ENCODE measurements around the gene BANP.

BANP gene

DNA sequence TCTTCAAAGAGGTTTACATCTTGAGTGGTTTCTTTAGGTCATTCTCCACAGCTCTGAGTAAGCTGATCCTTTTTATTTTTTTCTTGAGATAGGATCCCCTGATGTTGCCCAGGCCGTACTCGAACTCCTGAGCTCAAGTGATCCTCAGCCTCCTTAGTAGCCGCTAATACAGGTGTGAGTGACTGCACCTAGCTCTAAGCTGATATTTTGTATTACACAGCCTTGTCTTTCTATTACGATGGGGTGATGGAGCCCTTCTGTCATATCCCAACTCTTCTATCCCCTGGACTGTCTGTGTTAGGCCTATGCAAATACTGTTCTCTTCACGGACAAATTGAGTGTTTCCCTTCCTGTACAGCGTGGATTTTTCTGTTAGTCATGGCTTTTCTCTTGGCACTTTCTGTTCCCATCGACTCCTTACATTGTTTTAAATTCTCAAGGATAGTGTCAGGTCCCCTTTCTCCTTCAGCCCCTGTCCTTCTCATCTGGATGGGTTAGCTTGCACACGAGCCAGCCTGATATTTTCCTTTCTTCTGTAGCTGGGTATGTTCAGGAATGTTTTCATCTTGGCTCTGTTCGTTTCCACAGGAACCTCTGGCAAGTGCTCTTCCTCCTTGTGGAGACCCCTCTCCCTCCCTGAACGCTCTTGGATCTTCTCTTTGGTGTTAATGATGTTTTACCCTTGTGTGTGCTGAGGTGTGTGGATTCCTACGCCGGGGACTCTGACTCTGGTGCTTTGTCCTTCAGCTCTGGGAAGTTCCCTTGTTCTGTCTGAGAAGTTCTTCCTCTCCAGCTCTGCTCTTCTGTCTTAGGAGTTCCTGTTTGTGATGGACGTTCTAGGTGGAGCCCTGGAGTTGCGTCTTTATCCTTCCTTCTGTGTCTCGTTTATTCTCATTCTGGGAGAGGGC lies 2.3 kb downstream of the BANP start:
- no CpG with 5 or more reads among the region's 15 CpGs for WGBS, 2 donors (ENCODE audit: extremely low coverage in 2 of 2, insufficient read length in 2 of 2, insufficient replicate concordance in 1 of 2)
- H4K8ac ChIP-seq (ENCODE audit: low read depth, low read length) = no peak overlapping the region

DNA sequence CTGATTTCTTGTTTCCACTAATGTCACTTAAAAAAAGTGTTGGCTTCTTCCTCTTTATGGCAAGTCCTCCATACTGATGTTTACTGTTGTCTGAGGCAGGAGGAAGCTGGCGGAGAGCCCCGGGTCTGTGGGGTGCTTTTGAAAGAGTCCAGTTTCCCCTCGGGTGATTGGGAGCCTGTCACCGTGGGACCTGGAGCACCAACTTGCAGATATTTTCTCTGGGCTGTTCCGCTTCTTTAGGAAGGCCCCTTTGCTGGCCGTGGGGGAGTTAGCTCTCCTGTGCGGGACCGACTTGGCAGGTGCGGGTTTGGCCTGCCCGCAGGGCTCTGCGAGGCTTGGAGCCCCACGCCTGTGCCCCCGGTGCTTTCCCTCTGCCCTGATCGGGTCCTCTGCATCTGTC lies 3.1 kb downstream of the BANP start:
- no peak overlapping the region for H2AFZ ChIP-seq (ENCODE audit: low read length)
- no peak overlapping the region for H4K91ac ChIP-seq (ENCODE audit: low read depth, low read length, poor library complexity)
- H3K4ac ChIP-seq (ENCODE audit: low read length) = no peak overlapping the region
- no peak overlapping the region for H3K9ac ChIP-seq (ENCODE audit: low read depth, low read length, poor library complexity)
- peaks cover 15 to 16% of the 10 kb centered on the region in 2 donors for H3K4me1 ChIP-seq (ENCODE audit: control insufficient read depth in 2 of 2, insufficient read depth in 1 of 2, low read depth in 1 of 2, low read length in 2 of 2)
- no peak overlapping the region for H2BK120ac ChIP-seq (ENCODE audit: low read depth, low read length)
- no peak overlapping the region for H3K18ac ChIP-seq (ENCODE audit: low read length)
- no peak for DNase-seq (ENCODE audit: low spot score)
- peaks cover 13 to 46% of the 10 kb centered on the region in 2 donors for H3K36me3 ChIP-seq (replicated peaks in 1 of 2; ENCODE audit: control insufficient read depth in 2 of 2, insufficient read depth in 2 of 2, low read length in 2 of 2)
- H2BK5ac ChIP-seq (ENCODE audit: low read length) = no peak overlapping the region
- no peak overlapping the region for H3K27ac ChIP-seq (replicated peaks; ENCODE audit: low read length)
- no peak overlapping the region for H3K23ac ChIP-seq (ENCODE audit: low read depth, low read length, poor library complexity)
- WGBS, 2 donors (ENCODE audit: extremely low coverage in 2 of 2, insufficient read length in 2 of 2, insufficient replicate concordance in 1 of 2) = no CpG with 5 or more reads among the region's 14 CpGs
- no peak overlapping the region for H3K14ac ChIP-seq (ENCODE audit: low read length)
- no peak overlapping the region for H4K8ac ChIP-seq (ENCODE audit: low read depth, low read length)
- no peak overlapping the region for H2AK5ac ChIP-seq (ENCODE audit: low read depth, low read length)
- peaks cover 21% of the 10 kb centered on the region for H3K79me1 ChIP-seq (ENCODE audit: low read depth, low read length)
- no peak overlapping the region for H2BK15ac ChIP-seq (ENCODE audit: low read length)
- no peaks in the 10 kb centered on the region for H3K9me3 ChIP-seq (replicated peaks in 1 of 2; ENCODE audit: control insufficient read depth in 2 of 2, insufficient read depth in 1 of 2, low read depth in 1 of 2, low read length in 2 of 2)
- H3K27me3 ChIP-seq (ENCODE audit: control insufficient read depth in 3 of 3, insufficient read depth in 3 of 3, low read depth in 1 of 3, low read length in 3 of 3) = no peaks in the 10 kb centered on the region
- H2BK12ac ChIP-seq (ENCODE audit: low read length) = no peak overlapping the region
- no peak overlapping the region for H3K4me2 ChIP-seq (ENCODE audit: insufficient read depth, low read length, poor library complexity, severe bottlenecking)
- no peak overlapping the region for H3K4me3 ChIP-seq (ENCODE audit: low read length in 2 of 2)

More for the DNA sequence above, 2.3 kb downstream of the BANP start:
- H2BK5ac ChIP-seq (ENCODE audit: low read length) = no peak overlapping the region
- no peak overlapping the region for H2BK12ac ChIP-seq (ENCODE audit: low read length)
- no peak overlapping the region for H4K91ac ChIP-seq (ENCODE audit: low read depth, low read length, poor library complexity)
- H3K23ac ChIP-seq (ENCODE audit: low read depth, low read length, poor library complexity) = no peak overlapping the region
- H2AK5ac ChIP-seq (ENCODE audit: low read depth, low read length) = no peak overlapping the region
- no peaks in the 10 kb centered on the region for H3K9me3 ChIP-seq (replicated peaks in 1 of 2; ENCODE audit: control insufficient read depth in 2 of 2, insufficient read depth in 1 of 2, low read depth in 1 of 2, low read length in 2 of 2)
- H3K4me1 ChIP-seq (ENCODE audit: control insufficient read depth in 2 of 2, insufficient read depth in 1 of 2, low read depth in 1 of 2, low read length in 2 of 2) = peaks cover 15 to 16% of the 10 kb centered on the region in 2 donors
- DNase-seq (ENCODE audit: low spot score) = no peak
- H3K4me2 ChIP-seq (ENCODE audit: insufficient read depth, low read length, poor library complexity, severe bottlenecking) = no peak overlapping the region
- H3K36me3 ChIP-seq (replicated peaks in 1 of 2; ENCODE audit: control insufficient read depth in 2 of 2, insufficient read depth in 2 of 2, low read length in 2 of 2) = peaks cover 13 to 46% of the 10 kb centered on the region in 2 donors
- no peak overlapping the region for H3K27ac ChIP-seq (replicated peaks; ENCODE audit: low read length)
- no peak overlapping the region for H3K4ac ChIP-seq (ENCODE audit: low read length)
- no peak overlapping the region for H2BK120ac ChIP-seq (ENCODE audit: low read depth, low read length)
- H3K4me3 ChIP-seq (ENCODE audit: low read length in 2 of 2) = no peak overlapping the region
- no peak overlapping the region for H2AFZ ChIP-seq (ENCODE audit: low read length)
- peaks cover 21% of the 10 kb centered on the region for H3K79me1 ChIP-seq (ENCODE audit: low read depth, low read length)
- H3K14ac ChIP-seq (ENCODE audit: low read length) = no peak overlapping the region
- H3K9ac ChIP-seq (ENCODE audit: low read depth, low read length, poor library complexity) = no peak overlapping the region
- no peak overlapping the region for H3K18ac ChIP-seq (ENCODE audit: low read length)
- no peak overlapping the region for H2BK15ac ChIP-seq (ENCODE audit: low read length)
- no peaks in the 10 kb centered on the region for H3K27me3 ChIP-seq (ENCODE audit: control insufficient read depth in 3 of 3, insufficient read depth in 3 of 3, low read depth in 1 of 3, low read length in 3 of 3)

DNA sequence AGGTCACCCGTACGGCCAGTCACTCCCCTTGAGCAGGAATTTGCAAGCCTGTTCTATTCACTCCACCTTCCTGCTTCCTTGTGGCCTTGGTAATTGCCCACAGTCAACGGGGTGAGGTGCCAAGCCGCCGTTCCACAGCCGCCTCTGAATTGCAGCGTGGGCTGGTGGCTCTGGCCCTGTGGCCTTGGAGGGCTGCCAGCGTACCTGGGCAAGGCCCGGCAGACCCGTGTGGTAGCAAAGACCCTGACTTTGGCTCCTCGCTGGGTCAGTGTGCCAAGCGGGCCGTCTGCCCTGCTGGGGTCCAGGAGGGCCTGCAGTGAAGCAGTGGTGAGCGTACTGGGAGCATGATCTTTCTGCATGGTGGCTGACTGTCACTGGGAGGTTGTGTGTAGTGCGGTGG lies 3.6 kb downstream of the BANP start:
- Histone ChIP-seq H2AFZ (ENCODE audit: low read length) (no peak overlapping the region), H4K8ac (ENCODE audit: low read depth, low read length) (no peak overlapping the region), H2AK5ac (ENCODE audit: low read depth, low read length) (no peak overlapping the region), H4K91ac (ENCODE audit: low read depth, low read length, poor library complexity) (no peak overlapping the region), H3K4me3 (ENCODE audit: low read length in 2 of 2) (peak overlapping the region in 1 of 2 donors; percentile 8), H3K23ac (ENCODE audit: low read depth, low read length, poor library complexity) (no peak overlapping the region), H3K9me3 (replicated peaks in 1 of 2; ENCODE audit: control insufficient read depth in 2 of 2, insufficient read depth in 1 of 2, low read depth in 1 of 2, low read length in 2 of 2) (no peaks in the 10 kb centered on the region), H3K14ac (ENCODE audit: low read length) (no peak overlapping the region), H3K79me1 (ENCODE audit: low read depth, low read length) (peaks cover 21% of the 10 kb centered on the region), H3K27me3 (ENCODE audit: control insufficient read depth in 3 of 3, insufficient read depth in 3 of 3, low read depth in 1 of 3, low read length in 3 of 3) (no peaks in the 10 kb centered on the region), H2BK15ac (ENCODE audit: low read length) (no peak overlapping the region), H2BK120ac (ENCODE audit: low read depth, low read length) (no peak overlapping the region), H3K4me1 (ENCODE audit: control insufficient read depth in 2 of 2, insufficient read depth in 1 of 2, low read depth in 1 of 2, low read length in 2 of 2) (peaks cover 15 to 16% of the 10 kb centered on the region in 2 donors), H2BK12ac (ENCODE audit: low read length) (peak overlapping the region; percentile 30), H3K27ac (replicated peaks; ENCODE audit: low read length) (no peak overlapping the region), H3K18ac (ENCODE audit: low read length) (no peak overlapping the region), H3K4ac (ENCODE audit: low read length) (no peak overlapping the region), H2BK5ac (ENCODE audit: low read length) (no peak overlapping the region), H3K9ac (ENCODE audit: low read depth, low read length, poor library complexity) (no peak overlapping the region), H3K36me3 (replicated peaks in 1 of 2; ENCODE audit: control insufficient read depth in 2 of 2, insufficient read depth in 2 of 2, low read length in 2 of 2) (peaks cover 13 to 46% of the 10 kb centered on the region in 2 donors), H3K4me2 (ENCODE audit: insufficient read depth, low read length, poor library complexity, severe bottlenecking) (no peak overlapping the region)
- WGBS, 2 donors (ENCODE audit: extremely low coverage in 2 of 2, insufficient read length in 2 of 2, insufficient replicate concordance in 1 of 2) = no CpG with 5 or more reads among the region's 15 CpGs
- DNase-seq (ENCODE audit: low spot score) = no peak

- Histone ChIP-seq H3K4me3 (ENCODE audit: low read length in 2 of 2) (no peak overlapping the region), H3K27me3 (ENCODE audit: control insufficient read depth in 3 of 3, insufficient read depth in 3 of 3, low read depth in 1 of 3, low read length in 3 of 3) (no peaks in the 10 kb centered on the region), H2BK5ac (ENCODE audit: low read length) (no peak overlapping the region), H2BK15ac (ENCODE audit: low read length) (no peak overlapping the region), H3K4me2 (ENCODE audit: insufficient read depth, low read length, poor library complexity, severe bottlenecking) (no peak overlapping the region), H3K4me1 (ENCODE audit: control insufficient read depth in 2 of 2, insufficient read depth in 1 of 2, low read depth in 1 of 2, low read length in 2 of 2) (peaks cover 15 to 16% of the 10 kb centered on the region in 2 donors), H3K9ac (ENCODE audit: low read depth, low read length, poor library complexity) (no peak overlapping the region), H3K36me3 (replicated peaks in 1 of 2; ENCODE audit: control insufficient read depth in 2 of 2, insufficient read depth in 2 of 2, low read length in 2 of 2) (peaks cover 13 to 46% of the 10 kb centered on the region in 2 donors), H3K14ac (ENCODE audit: low read length) (no peak overlapping the region), H3K79me1 (ENCODE audit: low read depth, low read length) (peaks cover 21% of the 10 kb centered on the region), H2BK12ac (ENCODE audit: low read length) (no peak overlapping the region), H3K9me3 (replicated peaks in 1 of 2; ENCODE audit: control insufficient read depth in 2 of 2, insufficient read depth in 1 of 2, low read depth in 1 of 2, low read length in 2 of 2) (no peaks in the 10 kb centered on the region), H2AK5ac (ENCODE audit: low read depth, low read length) (no peak overlapping the region), H3K23ac (ENCODE audit: low read depth, low read length, poor library complexity) (no peak overlapping the region), H2AFZ (ENCODE audit: low read length) (no peak overlapping the region), H3K18ac (ENCODE audit: low read length) (peak overlapping the region; percentile 87), H2BK120ac (ENCODE audit: low read depth, low read length) (no peak overlapping the region), H3K27ac (replicated peaks; ENCODE audit: low read length) (peak overlapping the region; percentile 53), H3K4ac (ENCODE audit: low read length) (no peak overlapping the region), H4K8ac (ENCODE audit: low read depth, low read length) (no peak overlapping the region), H4K91ac (ENCODE audit: low read depth, low read length, poor library complexity) (no peak overlapping the region)
- no peak for DNase-seq (ENCODE audit: low spot score)
- no CpG with 5 or more reads among the region's 18 CpGs for WGBS, 2 donors (ENCODE audit: extremely low coverage in 2 of 2, insufficient read length in 2 of 2, insufficient replicate concordance in 1 of 2)
These were observed 4.3 kb downstream of the BANP start for GRCh38 chr16:87955302-87956097.

Data from neuronal stem cell (in vitro differentiated cells).